ENCODE data around the gene C10orf53.

GRCh38 chr10:49707585-49707984 is 28.1 kb downstream of the C10orf53 start:
- TF ChIP-seq FOXP2 (optimal IDR thresholded peaks at IDR 0.05; ENCODE audit: control extremely low read depth, extremely low read length, insufficient read depth): no peak
- TF ChIP-seq EZH2 (IDR thresholded peaks at IDR 0.05): no peak
